ENCODE measurements around the gene ZNF148.
"Not testable (repeated sequence)": the region's sequence is repeated elsewhere in the genome, so short reads cannot be mapped to it uniquely, and the experiment has no call there.

The ZNF148 gene, protein sequence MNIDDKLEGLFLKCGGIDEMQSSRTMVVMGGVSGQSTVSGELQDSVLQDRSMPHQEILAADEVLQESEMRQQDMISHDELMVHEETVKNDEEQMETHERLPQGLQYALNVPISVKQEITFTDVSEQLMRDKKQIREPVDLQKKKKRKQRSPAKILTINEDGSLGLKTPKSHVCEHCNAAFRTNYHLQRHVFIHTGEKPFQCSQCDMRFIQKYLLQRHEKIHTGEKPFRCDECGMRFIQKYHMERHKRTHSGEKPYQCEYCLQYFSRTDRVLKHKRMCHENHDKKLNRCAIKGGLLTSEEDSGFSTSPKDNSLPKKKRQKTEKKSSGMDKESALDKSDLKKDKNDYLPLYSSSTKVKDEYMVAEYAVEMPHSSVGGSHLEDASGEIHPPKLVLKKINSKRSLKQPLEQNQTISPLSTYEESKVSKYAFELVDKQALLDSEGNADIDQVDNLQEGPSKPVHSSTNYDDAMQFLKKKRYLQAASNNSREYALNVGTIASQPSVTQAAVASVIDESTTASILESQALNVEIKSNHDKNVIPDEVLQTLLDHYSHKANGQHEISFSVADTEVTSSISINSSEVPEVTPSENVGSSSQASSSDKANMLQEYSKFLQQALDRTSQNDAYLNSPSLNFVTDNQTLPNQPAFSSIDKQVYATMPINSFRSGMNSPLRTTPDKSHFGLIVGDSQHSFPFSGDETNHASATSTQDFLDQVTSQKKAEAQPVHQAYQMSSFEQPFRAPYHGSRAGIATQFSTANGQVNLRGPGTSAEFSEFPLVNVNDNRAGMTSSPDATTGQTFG

GRCh38 chr3:125374996-125375941, at the start of gene ZNF148:
Gene ZNF148 (minus strand): TSS chr3:125375325. CDS start chr3:125313640, 61,685 bp downstream.
- DNase-seq (ENCODE audit: low read depth, low spot score), result peak; percentile 79

DNA sequence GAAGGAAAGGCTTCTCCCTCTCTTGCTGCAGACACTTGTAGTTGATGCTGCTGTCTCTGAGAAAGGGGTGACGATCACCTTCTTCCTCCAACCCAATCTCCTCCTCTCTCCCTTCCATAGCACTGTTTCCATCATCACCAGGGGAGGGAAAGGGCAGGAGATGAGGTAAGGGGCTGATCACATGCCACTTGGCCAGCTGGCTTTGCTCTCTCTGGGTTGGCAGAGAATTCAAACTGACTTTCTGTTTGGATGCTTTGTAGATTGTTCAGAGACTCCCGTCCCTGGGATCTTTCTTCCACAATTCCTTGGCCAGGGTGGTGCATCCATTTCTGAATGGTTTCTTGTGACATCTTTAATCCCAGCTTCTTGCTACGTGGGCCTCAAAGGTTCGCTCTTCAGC, 43.2 kb upstream of the ZNF148 start:
- DNase-seq (ENCODE audit: low read depth, low spot score), result no peak

GRCh38 chr3:125416235-125416634, 41.1 kb upstream of the ZNF148 start:
- DNase-seq (ENCODE audit: low read depth, low spot score), result no peak

DNA sequence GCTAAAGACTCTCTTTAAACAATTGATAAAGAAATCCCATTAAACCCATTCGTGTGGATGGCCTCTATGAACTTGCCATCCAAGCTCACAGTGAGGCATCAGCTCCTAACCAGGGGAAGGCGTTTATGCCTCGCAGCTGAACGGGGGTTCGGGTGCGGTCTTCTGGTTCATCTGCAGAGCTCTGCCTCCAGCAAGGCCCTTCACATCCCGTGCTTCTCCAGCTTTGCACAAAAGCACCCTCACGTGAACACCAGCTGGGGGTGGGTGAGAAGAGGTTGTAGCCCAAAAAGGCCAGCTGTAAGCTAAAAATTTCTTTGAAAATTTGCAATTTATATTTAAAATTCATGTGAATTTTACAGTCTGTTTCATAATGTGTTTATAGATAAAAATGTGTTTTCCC, 39.5 kb upstream of the ZNF148 start:
- no peak for DNase-seq (ENCODE audit: low read depth, low spot score)

DNA sequence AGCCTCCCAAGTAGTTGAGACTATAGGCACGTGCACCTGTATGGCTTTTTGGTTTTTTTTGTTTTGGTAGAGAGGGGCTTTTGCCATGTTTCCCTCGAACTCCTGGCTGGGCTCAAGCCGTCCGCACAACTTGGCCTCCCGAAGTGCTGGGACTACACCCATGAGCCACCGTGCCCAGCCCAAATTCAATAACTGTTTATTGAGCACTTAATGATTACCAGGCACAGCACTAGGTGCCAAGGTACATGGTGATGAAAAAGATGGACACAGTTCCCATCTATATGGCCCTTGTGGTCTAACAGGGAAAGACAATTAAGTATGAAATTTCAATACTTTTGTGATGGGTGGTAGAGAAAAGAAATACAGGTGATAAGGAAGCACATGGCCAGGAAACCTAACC, 35.8 kb upstream of the ZNF148 start:
- DNase-seq (ENCODE audit: low read depth, low spot score), result no peak

DNA sequence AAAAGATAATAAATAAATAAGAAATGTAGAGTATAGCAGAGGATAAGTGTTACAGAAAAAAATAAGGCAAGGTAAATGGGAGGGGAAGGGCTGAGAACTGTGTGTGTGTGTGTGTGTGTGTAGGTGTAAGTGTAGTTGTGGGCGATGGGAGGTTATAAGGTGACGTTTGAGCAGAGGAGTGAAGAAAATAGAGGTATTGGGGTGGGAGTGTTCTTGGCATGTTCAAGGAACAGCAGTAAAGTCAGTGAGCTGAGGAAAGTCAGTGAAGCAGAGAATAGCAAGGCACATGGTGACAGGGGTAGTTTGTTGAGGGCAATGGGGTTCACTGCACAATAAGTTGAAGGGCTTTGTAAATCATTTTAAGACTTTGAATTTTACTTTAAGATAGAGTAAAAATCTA, 30.9 kb upstream of the ZNF148 start:
- no peak for DNase-seq (ENCODE audit: low read depth, low spot score)

GRCh38 chr3:125405515-125405914, 30.4 kb upstream of the ZNF148 start:
- not testable (repeated sequence) for DNase-seq (ENCODE audit: low read depth, low spot score)

- DNase-seq (ENCODE audit: low read depth, low spot score), result no peak
These were observed 28.7 kb upstream of the ZNF148 start for GRCh38 chr3:125403789-125404188.

DNA sequence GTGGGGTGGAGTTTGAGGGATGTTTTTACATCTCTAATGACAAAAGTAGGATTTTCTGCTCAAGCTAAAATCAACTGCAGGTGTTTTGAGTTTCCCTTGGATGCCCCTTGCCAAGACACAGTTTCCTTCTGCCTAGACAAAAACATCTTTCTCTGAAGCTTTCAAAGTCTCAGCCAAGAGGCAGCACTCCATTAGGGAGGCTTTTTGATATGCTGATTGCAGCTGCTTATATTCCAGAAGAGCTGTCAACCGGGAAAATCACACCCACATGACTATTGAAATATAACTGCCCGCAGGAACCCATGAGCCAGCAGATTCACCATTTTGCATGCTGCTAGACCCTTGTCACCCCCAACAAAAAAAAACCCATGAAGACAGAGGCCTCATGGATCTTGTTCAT, 27.5 kb upstream of the ZNF148 start:
- DNase-seq (ENCODE audit: low read depth, low spot score), result no peak

DNA sequence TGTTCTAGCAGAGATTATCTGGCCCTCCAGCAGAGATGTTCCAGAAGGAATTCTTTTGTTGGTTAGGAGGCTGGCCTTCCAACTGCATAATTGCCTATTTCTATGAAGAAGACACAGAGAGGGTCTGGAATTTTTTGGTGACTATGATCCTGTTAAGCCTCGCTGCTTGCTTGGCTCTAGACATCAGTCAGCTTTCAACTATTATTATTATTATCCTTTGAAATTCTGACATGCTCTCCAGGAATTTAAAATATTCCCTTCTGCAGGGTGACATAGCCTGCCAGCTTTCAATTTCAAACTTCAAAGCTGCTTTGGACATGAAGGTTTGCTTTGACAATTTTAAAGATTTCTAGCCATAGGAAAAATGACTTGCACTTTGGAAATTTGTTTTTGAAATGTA, 26.3 kb upstream of the ZNF148 start:
- no peak for DNase-seq (ENCODE audit: low read depth, low spot score)

DNA sequence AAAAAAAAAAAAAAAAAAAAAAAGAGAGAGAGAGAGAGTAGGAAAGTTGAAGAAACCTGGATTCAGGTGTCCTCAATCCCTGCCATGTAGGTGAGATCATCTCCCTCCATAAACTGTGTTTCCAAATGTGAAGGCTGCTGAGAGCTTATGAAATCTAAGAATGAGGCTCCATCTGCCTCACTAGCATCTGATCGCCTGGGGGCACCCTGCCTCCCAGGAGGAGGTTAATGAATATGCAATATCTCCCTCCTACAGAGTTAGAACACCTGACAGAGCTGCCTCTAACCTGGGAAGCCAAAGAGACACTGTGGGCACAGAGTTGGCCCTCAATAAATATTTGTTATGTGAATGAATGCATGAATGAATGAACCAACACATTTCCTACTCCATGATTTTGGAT, 23.8 kb upstream of the ZNF148 start:
- DNase-seq (ENCODE audit: low read depth, low spot score), result no peak

- DNase-seq (ENCODE audit: low read depth, low spot score), result no peak
These were observed 20.0 kb upstream of the ZNF148 start for GRCh38 chr3:125395091-125395490.

- no peak for DNase-seq (ENCODE audit: low read depth, low spot score)
These were observed 19.3 kb upstream of the ZNF148 start for GRCh38 chr3:125394406-125394805.

DNA sequence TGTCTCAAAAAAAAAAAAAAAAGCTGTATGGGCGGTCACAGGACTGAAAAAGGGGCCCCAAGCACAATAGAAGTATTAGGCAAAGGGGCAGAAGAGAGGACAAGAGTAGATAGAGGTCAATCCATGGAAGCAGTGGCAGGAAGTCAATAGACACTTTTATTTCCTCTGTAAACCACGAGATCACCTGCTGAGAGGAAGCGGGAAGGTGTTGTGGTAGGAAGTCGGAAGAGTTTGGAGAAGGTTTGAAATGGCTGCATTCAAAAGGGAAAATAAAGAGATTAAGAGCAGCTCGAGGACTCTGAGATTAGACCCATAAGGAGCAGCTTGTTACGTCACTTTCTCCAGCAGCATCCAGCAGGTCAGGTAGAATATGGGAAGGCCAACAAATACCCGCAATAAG, 14.2 kb upstream of the ZNF148 start:
- no peak for DNase-seq (ENCODE audit: low read depth, low spot score)

- not testable (repeated sequence) for DNase-seq (ENCODE audit: low read depth, low spot score)
These were observed 13.2 kb upstream of the ZNF148 start for GRCh38 chr3:125388369-125388768.

- no peak for DNase-seq (ENCODE audit: low read depth, low spot score)
These were observed 11.7 kb upstream of the ZNF148 start for GRCh38 chr3:125386811-125387210.

DNA sequence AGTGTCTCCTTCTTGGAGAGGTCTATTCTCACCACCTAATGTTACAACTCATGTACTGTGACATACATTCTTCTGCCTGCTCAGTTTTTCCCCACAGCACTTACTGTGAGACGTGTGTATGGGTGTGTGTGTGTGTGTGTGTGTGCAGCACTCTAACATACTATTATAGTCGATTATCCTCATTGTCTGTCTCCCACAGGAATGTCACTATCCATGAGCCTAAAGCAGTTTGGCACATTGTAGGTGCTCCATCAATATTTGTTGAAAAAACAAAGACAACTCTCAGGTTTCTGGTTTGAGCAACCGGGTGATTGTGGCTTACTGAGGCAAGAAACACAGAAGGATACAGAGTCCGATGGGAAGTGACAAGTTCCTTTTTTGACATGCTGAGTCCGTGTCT, 8.6 kb upstream of the ZNF148 start:
- DNase-seq (ENCODE audit: low read depth, low spot score), result no peak

DNA sequence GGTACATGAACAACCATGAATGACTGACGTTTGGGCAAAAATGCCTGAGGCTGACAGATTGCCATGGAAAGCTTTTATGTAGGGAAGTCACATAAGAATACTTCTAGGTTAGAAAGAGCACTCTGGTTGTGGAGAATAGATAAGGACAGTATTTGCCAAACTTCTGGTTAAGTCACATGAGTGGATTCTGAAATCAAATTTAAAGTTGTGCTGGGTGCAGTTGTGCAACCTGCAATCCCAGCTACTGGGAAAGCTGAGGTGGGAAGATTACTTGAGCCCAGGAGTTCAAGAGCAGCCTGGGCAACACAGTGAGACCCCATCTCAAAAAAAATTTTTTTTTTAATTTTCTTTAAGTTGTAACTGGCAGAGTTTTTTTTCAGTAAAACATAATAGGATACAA, 7.2 kb upstream of the ZNF148 start:
- DNase-seq (ENCODE audit: low read depth, low spot score), result no peak

DNA sequence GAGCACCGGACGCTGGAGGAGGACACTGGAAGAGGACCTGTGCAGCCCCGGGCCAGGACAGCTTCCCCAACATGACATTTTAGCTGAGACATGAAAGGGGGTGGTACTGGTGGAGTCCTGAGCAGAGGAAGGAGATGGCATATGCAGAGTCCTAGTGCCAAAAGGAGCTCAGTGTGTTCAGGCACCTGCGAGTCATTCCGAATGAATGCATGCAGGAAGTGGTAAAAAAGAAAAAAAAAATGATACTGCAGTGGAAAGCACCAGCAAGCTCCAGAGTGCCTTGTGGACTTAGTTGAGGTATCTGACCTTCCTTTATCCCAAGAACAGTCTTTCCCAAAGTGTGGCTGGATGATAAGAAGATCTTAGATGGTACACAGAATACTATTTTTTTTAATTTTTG, 6.6 kb upstream of the ZNF148 start:
- DNase-seq (ENCODE audit: low read depth, low spot score), result no peak

GRCh38 chr3:125381314-125381713, 6.2 kb upstream of the ZNF148 start:
- DNase-seq (ENCODE audit: low read depth, low spot score), result no peak

- DNase-seq (ENCODE audit: low read depth, low spot score), result no peak
These were observed 4.4 kb upstream of the ZNF148 start for GRCh38 chr3:125379483-125379882.

DNA sequence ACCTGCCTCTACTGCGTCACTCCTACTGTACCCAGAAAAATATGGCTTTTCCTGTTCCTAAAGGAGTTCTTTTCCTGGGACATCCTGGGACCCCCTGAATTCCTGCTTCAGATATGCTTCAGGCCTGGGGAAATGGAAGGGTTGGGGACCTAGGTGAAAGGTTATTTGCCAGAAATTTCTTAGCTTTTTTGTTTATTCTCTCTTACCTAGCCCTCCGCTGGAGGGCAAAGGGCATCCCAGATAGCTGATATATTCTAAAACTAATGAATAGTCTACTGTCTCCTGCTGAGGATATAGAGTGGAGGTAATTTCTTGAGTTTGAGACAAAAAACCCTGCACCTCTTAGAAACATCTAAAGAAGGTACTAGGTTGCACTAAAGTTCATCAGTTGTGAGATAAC, 3.6 kb upstream of the ZNF148 start:
- DNase-seq (ENCODE audit: low read depth, low spot score), result no peak
